Karpas-422 (cell line): ENCODE results near the gene TNFRSF1A. TPM values are rescaled to one million over a fixed set of nuclear protein-coding genes. Genes with fewer than 3 reads are reported as not detected.

Source experiments
- DNase-seq: peaks from one replicate; pipeline ENCODE4 v3.0.0-alpha.2; 2015
- H2AFZ ChIP-seq: fragments of 200-600 bp; sonication (generic); 2 replicates; pipeline ENCODE4 v1.6.1; 2014; ENCODE audit warnings: antibody characterized with exemption, low read length, mixed read lengths
- H3K27ac ChIP-seq: fragments of 200-600 bp; sonication (generic); 2 replicates; pipeline ENCODE4 v1.5.1; 2014; ENCODE audit warnings: mild to moderate bottlenecking, low read length, moderate library complexity
- H3K27me3 ChIP-seq: fragments of 200-600 bp; sonication (generic); 2 replicates; pipeline ENCODE4 v1.6.1; 2014; ENCODE audit warnings: low read length, mixed read lengths
- H3K36me3 ChIP-seq: fragments of 200-600 bp; sonication (generic); 2 replicates; pipeline ENCODE4 v1.6.1; 2014; ENCODE audit warnings: low read length, mixed read lengths; ENCODE audit not compliant: insufficient read depth
- H3K4me1 ChIP-seq: fragments of 200-600 bp; sonication (generic); 2 replicates; pipeline ENCODE4 v1.6.1; 2014; ENCODE audit warnings: mild to moderate bottlenecking, low read length, mixed read lengths
- H3K4me2 ChIP-seq: fragments of 200-600 bp; sonication (generic); 2 replicates; pipeline ENCODE4 v1.6.1; 2014; ENCODE audit warnings: low read length, low read depth, mild to moderate bottlenecking; ENCODE audit not compliant: poor library complexity, severe bottlenecking
- H3K4me3 ChIP-seq: fragments of 200-600 bp; sonication (generic); 2 replicates; pipeline ENCODE4 v1.5.1; 2014; ENCODE audit warnings: mild to moderate bottlenecking, antibody characterized with exemption, low read length, mixed read lengths
- H3K79me2 ChIP-seq: fragments of 200-600 bp; sonication (generic); 2 replicates; pipeline ENCODE4 v1.6.1; 2014; ENCODE audit warnings: mild to moderate bottlenecking, low read length, mixed read lengths
- H3K9ac ChIP-seq: fragments of 200-600 bp; sonication (generic); 2 replicates; pipeline ENCODE4 v1.6.0; 2014; ENCODE audit warnings: low read length
- H3K9me2 ChIP-seq: fragments of 200-600 bp; sonication (generic), shearing (Covaris generic); replicated peaks from 2 replicates; pipeline ENCODE4 v1.6.0; 2014; ENCODE audit warnings: mild to moderate bottlenecking, low read length, moderate library complexity; ENCODE audit not compliant: insufficient read depth
- H3K9me3 ChIP-seq: fragments of 300-700, 200-600 bp; sonication (generic); 2 replicates; pipeline ENCODE4 v1.6.1; 2014; ENCODE audit warnings: low read length, mixed read lengths
- H4K20me1 ChIP-seq: fragments of 200-600 bp; sonication (generic); 2 replicates; pipeline ENCODE4 v1.6.1; 2014; ENCODE audit warnings: mild to moderate bottlenecking, antibody characterized with exemption, low read length, low read depth; ENCODE audit not compliant: insufficient read depth
- total RNA-seq: library from RNA; depleted of rRNA; stranded (reverse); fragments of >200 nt; shearing (Covaris generic); gene quantifications from 2 replicates; pipeline ENCODE4 v1.2.3, GENCODE V29; 2014; ENCODE audit warnings: low replicate concordance

Gene TNFRSF1A
- total RNA-seq, 1 experiment from 2014 or later: not detected

- Histone ChIP-seq H3K9me3 (no peaks in the 10 kb centered on the region), H3K9ac (no peak overlapping the region), H3K36me3 (no peaks in the 10 kb centered on the region), H3K27me3 (no peaks in the 10 kb centered on the region), H3K4me3 (no peak overlapping the region), H3K4me1 (no peaks in the 10 kb centered on the region), H2AFZ (no peak overlapping the region), H4K20me1 (peaks cover 5% of the 10 kb centered on the region; the same call in 1 of the 2 replicates), H3K79me2 (no peaks in the 10 kb centered on the region), H3K9me2 (no peaks in the 10 kb centered on the region), H3K27ac (no peak overlapping the region), H3K4me2 (no peak overlapping the region)
- DNase-seq: no peak
These were observed 28.4 kb downstream of the TNFRSF1A start for GRCh38 chr12:6313326-6313940.

GRCh38 chr12:6312529-6313325, 29.1 kb downstream of the TNFRSF1A start:
- no peaks in the 10 kb centered on the region for H3K4me1 ChIP-seq
- H2AFZ ChIP-seq: no peak overlapping the region
- H3K4me2 ChIP-seq: no peak overlapping the region
- peaks cover 5% of the 10 kb centered on the region; the same call in 1 of the 2 replicates for H4K20me1 ChIP-seq
- no peak overlapping the region for H3K4me3 ChIP-seq
- H3K9ac ChIP-seq: no peak overlapping the region
- H3K9me2 ChIP-seq: no peaks in the 10 kb centered on the region
- H3K27me3 ChIP-seq: no peaks in the 10 kb centered on the region
- H3K27ac ChIP-seq: no peak overlapping the region
- H3K79me2 ChIP-seq: no peaks in the 10 kb centered on the region
- no peaks in the 10 kb centered on the region for H3K36me3 ChIP-seq
- no peaks in the 10 kb centered on the region for H3K9me3 ChIP-seq
- no peak for DNase-seq

DNA sequence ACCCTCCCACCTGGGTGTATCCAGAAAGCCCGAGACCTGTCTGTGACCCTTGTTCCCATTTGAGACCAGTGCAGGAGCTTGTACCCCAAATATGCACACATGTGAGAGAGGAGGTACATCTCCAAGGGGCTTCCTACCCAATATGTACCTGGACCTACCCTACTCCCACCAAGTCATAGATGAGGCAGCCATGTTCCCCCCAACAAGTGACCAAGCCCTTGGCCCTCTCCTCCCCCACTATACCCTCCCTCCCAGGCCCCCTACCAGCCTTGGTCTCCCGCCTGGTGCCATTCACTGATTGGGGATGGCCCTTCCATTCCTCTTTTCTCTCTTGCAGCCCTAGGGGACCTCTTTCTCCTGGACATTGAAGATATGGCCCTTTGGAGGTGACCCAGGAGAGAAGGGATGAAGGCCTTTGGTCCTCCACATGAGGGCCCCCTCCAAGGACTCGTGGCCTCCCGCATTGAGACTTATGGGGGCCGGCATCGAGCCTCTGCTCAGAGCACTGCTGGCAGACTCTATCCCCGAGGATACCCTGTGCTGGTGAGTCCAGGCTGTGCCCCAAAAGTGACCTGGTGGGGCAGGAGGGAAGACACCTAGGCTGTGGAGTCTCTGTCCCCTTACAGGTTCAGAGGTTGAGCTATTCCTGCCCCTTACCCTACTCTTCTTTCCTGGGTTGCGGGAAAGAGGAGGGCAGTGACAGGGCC, 29.9 kb downstream of the TNFRSF1A start:
- Histone ChIP-seq H3K9ac (no peak overlapping the region), H3K4me2 (no peak overlapping the region), H4K20me1 (peaks cover 2% of the 10 kb centered on the region; the same call in 1 of the 2 replicates), H3K79me2 (no peaks in the 10 kb centered on the region), H3K9me3 (no peaks in the 10 kb centered on the region), H3K4me1 (no peaks in the 10 kb centered on the region), H3K9me2 (no peaks in the 10 kb centered on the region), H3K27me3 (no peaks in the 10 kb centered on the region), H3K27ac (no peak overlapping the region), H3K4me3 (no peak overlapping the region), H3K36me3 (no peaks in the 10 kb centered on the region), H2AFZ (no peak overlapping the region)
- DNase-seq: no peak

GRCh38 chr12:6310771-6311610, 30.9 kb downstream of the TNFRSF1A start:
- no peak overlapping the region for H3K27ac ChIP-seq
- H3K9ac ChIP-seq: no peak overlapping the region
- no peak overlapping the region for H2AFZ ChIP-seq
- peaks cover 2% of the 10 kb centered on the region; the same call in 1 of the 2 replicates for H4K20me1 ChIP-seq
- no peaks in the 10 kb centered on the region for H3K79me2 ChIP-seq
- H3K4me3 ChIP-seq: no peak overlapping the region
- H3K4me2 ChIP-seq: no peak overlapping the region
- H3K36me3 ChIP-seq: no peaks in the 10 kb centered on the region
- H3K9me3 ChIP-seq: no peaks in the 10 kb centered on the region
- no peaks in the 10 kb centered on the region for H3K4me1 ChIP-seq
- no peaks in the 10 kb centered on the region for H3K27me3 ChIP-seq
- DNase-seq: no peak
- H3K9me2 ChIP-seq: no peaks in the 10 kb centered on the region

DNA sequence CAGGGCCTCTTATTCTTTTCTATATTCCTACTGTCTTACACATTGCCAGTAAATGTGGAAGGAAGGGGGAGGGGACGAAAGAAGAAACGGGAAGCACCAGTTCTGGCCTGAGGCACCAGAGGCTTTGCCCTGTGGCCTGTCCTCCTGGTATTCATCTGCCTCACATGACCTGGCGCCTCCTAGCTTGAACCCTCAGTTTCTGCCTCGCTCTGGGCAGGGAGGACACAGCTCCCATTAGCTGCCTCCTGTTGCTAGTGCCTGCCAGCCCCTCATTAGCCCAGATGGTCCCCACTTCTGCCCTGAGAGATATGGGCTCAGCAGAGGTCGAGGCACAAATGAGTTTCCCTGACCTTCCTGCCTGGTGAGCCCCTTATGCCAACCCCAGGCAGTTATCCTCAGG, 34.3 kb downstream of the TNFRSF1A start:
- Histone ChIP-seq H3K27me3 (no peaks in the 10 kb centered on the region), H3K27ac (no peak overlapping the region), H3K9me3 (no peaks in the 10 kb centered on the region), H3K9ac (no peak overlapping the region), H3K4me1 (no peaks in the 10 kb centered on the region), H4K20me1 (0 out of 2 replicates have a peak, but pooled peaks cover 2% of the 10 kb centered on the region), H3K4me3 (no peak overlapping the region), H3K4me2 (no peak overlapping the region), H3K9me2 (no peaks in the 10 kb centered on the region), H2AFZ (no peak overlapping the region), H3K36me3 (no peaks in the 10 kb centered on the region), H3K79me2 (no peaks in the 10 kb centered on the region)
- DNase-seq: no peak

DNA sequence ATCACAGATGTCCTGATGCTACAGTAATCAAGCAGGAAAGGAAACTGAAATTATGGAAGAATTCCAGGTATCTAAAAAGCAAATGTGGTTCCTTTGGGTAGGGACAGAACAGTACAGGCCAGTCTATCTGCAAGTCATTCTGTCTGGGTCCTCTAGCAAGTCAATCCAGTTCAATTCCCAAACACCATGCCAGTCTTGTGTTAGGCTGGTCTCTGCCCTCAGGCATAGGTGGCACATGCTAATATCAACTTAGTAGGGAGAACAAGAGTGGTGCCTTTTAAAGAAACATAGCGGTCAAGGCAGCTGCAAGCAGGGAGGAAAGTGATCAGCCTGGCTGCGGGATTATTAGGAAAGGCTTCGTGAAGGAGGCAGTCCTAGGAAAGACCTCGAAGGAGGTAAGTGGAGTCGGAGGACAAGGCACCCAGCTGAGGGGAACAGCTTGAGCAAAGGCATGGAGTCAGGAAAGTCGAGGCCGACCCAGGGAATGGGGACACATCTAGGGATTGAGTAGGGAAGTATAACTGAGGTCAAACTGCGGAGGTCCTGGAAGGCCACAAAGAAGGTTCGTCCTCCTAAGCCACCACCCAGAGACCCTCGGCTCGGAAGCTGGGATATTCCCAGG, 35.2 kb downstream of the TNFRSF1A start:
- Histone ChIP-seq H3K36me3 (no peaks in the 10 kb centered on the region), H3K9ac (no peak overlapping the region), H3K4me1 (no peaks in the 10 kb centered on the region), H3K27ac (no peak overlapping the region), H2AFZ (no peak overlapping the region), H3K9me2 (no peaks in the 10 kb centered on the region), H3K9me3 (no peaks in the 10 kb centered on the region), H4K20me1 (0 out of 2 replicates have a peak, but pooled peaks cover 2% of the 10 kb centered on the region), H3K4me2 (no peak overlapping the region), H3K4me3 (no peak overlapping the region), H3K27me3 (no peaks in the 10 kb centered on the region), H3K79me2 (no peaks in the 10 kb centered on the region)
- no peak for DNase-seq

- H3K36me3 ChIP-seq: no peaks in the 10 kb centered on the region
- no peak overlapping the region for H3K9ac ChIP-seq
- no peaks in the 10 kb centered on the region for H3K9me2 ChIP-seq
- 0 out of 2 replicates have a peak, but pooled peaks cover 2% of the 10 kb centered on the region for H4K20me1 ChIP-seq
- H3K4me1 ChIP-seq: no peaks in the 10 kb centered on the region
- H3K4me2 ChIP-seq: no peak overlapping the region
- no peaks in the 10 kb centered on the region for H3K27me3 ChIP-seq
- no peak for DNase-seq
- no peak overlapping the region for H3K27ac ChIP-seq
- no peaks in the 10 kb centered on the region for H3K9me3 ChIP-seq
- no peaks in the 10 kb centered on the region for H3K79me2 ChIP-seq
- H2AFZ ChIP-seq: no peak overlapping the region
- no peak overlapping the region for H3K4me3 ChIP-seq
These were observed 35.7 kb downstream of the TNFRSF1A start for GRCh38 chr12:6306151-6306550.
